Breast epithelium (tissue), 3 donors: ENCODE data around the gene GIGYF2.

Experiments used
- POLR2AphosphoS5 ChIP-seq, 3 donors: sonication (generic); formaldehyde crosslinking; IDR thresholded peaks; one replicate each; pipeline ENCODE4 v1.6.1; 2017; ENCODE audit warnings: antibody characterized with exemption in 3 of 3
- TF ChIP-seq, protein P1 (sequence below), 3 donors: fragments of 450-650 bp; IDR thresholded peaks; one replicate each; pipeline ENCODE4 v1.5.1; 2016 to 2017; ENCODE audit warnings: antibody characterized with exemption in 3 of 3, mild to moderate bottlenecking in 3 of 3, moderate library complexity in 3 of 3

DNA sequence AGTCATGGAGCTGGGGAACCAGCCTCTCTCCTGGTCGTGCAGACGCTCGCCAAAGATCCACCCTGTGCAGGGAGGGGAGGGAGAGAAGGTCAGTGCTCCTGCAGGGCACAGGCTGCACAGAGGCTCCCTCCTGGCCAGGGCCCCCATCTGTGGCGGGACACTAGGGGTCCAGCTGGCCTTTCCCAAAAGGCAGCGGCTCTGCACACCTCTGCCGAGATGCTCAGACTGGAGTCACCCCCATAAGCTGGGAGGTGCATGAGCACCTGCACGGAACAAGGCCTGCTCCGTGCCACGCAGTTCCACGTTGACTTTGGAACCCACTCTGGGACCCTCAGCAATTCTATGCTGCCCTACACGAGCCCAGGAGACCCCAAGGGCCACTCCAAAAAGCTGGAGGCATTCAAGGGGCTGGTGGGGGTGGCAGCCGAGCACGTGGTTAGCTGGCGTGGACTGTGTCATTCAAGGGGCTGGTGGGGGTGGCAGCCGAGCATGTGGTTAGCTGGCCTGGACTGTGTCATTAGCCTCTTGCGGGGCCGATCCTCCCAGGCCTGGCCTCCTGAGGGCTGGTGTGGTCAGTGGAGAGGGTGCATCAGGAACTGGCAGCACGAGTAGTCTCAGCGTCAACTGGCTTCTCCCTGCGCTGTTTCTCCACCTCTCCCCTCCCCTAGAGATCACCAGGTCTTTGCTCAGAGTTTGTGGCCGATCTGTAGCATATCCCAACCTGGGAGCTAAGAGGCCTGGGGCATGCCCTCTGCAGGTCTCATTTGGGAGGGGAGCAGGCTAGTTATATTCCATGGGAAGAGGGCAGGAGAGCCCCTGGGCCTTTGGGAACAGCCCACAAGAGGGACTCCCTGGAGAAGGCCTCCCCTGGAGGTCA, 182.7 kb downstream of the GIGYF2 start:
- TF ChIP-seq, protein P1, sequence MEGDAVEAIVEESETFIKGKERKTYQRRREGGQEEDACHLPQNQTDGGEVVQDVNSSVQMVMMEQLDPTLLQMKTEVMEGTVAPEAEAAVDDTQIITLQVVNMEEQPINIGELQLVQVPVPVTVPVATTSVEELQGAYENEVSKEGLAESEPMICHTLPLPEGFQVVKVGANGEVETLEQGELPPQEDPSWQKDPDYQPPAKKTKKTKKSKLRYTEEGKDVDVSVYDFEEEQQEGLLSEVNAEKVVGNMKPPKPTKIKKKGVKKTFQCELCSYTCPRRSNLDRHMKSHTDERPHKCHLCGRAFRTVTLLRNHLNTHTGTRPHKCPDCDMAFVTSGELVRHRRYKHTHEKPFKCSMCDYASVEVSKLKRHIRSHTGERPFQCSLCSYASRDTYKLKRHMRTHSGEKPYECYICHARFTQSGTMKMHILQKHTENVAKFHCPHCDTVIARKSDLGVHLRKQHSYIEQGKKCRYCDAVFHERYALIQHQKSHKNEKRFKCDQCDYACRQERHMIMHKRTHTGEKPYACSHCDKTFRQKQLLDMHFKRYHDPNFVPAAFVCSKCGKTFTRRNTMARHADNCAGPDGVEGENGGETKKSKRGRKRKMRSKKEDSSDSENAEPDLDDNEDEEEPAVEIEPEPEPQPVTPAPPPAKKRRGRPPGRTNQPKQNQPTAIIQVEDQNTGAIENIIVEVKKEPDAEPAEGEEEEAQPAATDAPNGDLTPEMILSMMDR (IDR thresholded peaks at IDR 0.05): no peak
- no peak for TF ChIP-seq POLR2AphosphoS5 (IDR thresholded peaks at IDR 0.05)
